Hypothalamus (tissue), 51 donors: ENCODE results near the gene GIGYF2.
A peak's percentile ranks its signal among the peaks of the same experiment; 100 is the strongest.

Experiments
- DNase-seq, 51 donors: peaks; one replicate each; lab custom pipeline; 2025; lab: John Stamatoyannopoulos, UW

The GIGYF2 gene

GRCh38 chr2:232857158-232857563 lies 160.0 kb downstream of the GIGYF2 start:
- DNase-seq: no peak

- DNase-seq: no peak
Observed at GRCh38 chr2:232859385-232859916, 162.3 kb downstream of the GIGYF2 start.

GRCh38 chr2:232860593-232861241 lies 163.6 kb downstream of the GIGYF2 start:
- no peak for DNase-seq

GRCh38 chr2:232861353-232861752 lies 164.2 kb downstream of the GIGYF2 start:
- DNase-seq: no peak

GRCh38 chr2:232863996-232864395 lies 166.9 kb downstream of the GIGYF2 start:
- no peak for DNase-seq

GRCh38 chr2:232865165-232865564 lies 168.0 kb downstream of the GIGYF2 start:
- no peak for DNase-seq

GRCh38 chr2:232866104-232866503 lies 169.0 kb downstream of the GIGYF2 start:
- no peak for DNase-seq

GRCh38 chr2:232869138-232870017 lies 172.2 kb downstream of the GIGYF2 start:
- no peak for DNase-seq

- no peak for DNase-seq
Observed at GRCh38 chr2:232870018-232870765, 173.1 kb downstream of the GIGYF2 start, which contains the start of gene SNORC. TSS of gene SNORC (plus strand) at chr2:232870264. CDS start at chr2:232870342, 78 bp downstream.

GRCh38 chr2:232870766-232871371 lies 173.7 kb downstream of the GIGYF2 start:
- no peak for DNase-seq

- DNase-seq: peak in 12 of 51 donors; percentile 21 to 57 (median 40)
Observed at GRCh38 chr2:232871418-232871834, 174.3 kb downstream of the GIGYF2 start.

GRCh38 chr2:232871835-232872736 lies 175.0 kb downstream of the GIGYF2 start:
- peak in 50 of 51 donors; percentile 32 to 98 (median 87) for DNase-seq

GRCh38 chr2:232872826-232873225 lies 175.7 kb downstream of the GIGYF2 start:
- peak in 33 of 51 donors; percentile 28 to 77 (median 55) for DNase-seq

GRCh38 chr2:232873292-232873908 lies 176.3 kb downstream of the GIGYF2 start:
- DNase-seq: peak in 9 of 51 donors; percentile 22 to 62 (median 39)

- no peak for DNase-seq
Observed at GRCh38 chr2:232873909-232874641, 176.9 kb downstream of the GIGYF2 start.

- DNase-seq: no peak
Observed at GRCh38 chr2:232874677-232875223, 177.6 kb downstream of the GIGYF2 start.

GRCh38 chr2:232875256-232876121 lies 178.4 kb downstream of the GIGYF2 start:
- DNase-seq: peak in 27 of 51 donors; percentile 9 to 81 (median 50)
